ENCODE data around the gene GMCL2. TPM values are rescaled to one million over a fixed set of nuclear protein-coding genes. Genes with fewer than 3 reads are reported as not detected.
A peak's percentile ranks its signal among the peaks of the same experiment; 100 is the strongest.

GMCL2 gene
- total RNA-seq, 1 experiment from 2014 or later = not detected

DNA sequence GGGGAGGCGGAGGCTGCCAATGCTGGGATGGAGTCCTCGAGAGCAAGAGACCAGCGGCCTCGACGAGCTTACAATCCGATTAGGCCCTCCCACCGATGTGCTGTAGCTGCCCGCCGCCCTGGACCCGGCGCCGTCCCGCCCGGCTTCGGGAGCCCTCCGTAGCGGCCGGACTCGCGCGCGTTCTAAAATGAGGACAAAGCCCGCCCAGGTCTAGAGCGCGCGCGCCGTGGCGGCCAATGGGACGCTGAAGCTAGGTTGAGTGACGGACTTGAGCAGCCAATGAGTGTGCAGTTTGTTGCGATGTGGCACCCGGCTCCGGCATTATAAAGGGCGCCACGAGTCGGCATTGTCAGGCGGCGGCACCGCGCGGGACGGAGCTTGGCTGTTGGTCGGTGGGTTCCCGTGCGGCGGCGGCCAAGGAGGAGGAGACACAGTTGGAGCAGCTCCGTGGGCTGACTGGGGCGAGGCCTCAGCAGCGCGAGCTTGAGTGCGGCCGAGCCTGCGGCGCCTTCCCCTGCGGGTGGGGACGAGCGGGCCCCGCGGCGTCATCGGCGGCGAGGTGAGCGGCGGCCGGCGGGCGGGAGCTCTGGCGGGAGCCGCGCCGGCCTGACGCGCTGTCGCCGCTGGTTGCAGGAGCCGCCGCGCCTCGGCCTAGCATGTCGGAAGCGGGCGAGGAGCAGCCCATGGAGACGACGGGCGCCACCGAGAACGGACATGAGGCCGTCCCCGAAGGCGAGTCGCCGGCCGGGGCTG lies 17.2 kb upstream of the GMCL2 start, which contains the start of gene HNRNPAB (continued):
- TF ChIP-seq, protein P1, sequence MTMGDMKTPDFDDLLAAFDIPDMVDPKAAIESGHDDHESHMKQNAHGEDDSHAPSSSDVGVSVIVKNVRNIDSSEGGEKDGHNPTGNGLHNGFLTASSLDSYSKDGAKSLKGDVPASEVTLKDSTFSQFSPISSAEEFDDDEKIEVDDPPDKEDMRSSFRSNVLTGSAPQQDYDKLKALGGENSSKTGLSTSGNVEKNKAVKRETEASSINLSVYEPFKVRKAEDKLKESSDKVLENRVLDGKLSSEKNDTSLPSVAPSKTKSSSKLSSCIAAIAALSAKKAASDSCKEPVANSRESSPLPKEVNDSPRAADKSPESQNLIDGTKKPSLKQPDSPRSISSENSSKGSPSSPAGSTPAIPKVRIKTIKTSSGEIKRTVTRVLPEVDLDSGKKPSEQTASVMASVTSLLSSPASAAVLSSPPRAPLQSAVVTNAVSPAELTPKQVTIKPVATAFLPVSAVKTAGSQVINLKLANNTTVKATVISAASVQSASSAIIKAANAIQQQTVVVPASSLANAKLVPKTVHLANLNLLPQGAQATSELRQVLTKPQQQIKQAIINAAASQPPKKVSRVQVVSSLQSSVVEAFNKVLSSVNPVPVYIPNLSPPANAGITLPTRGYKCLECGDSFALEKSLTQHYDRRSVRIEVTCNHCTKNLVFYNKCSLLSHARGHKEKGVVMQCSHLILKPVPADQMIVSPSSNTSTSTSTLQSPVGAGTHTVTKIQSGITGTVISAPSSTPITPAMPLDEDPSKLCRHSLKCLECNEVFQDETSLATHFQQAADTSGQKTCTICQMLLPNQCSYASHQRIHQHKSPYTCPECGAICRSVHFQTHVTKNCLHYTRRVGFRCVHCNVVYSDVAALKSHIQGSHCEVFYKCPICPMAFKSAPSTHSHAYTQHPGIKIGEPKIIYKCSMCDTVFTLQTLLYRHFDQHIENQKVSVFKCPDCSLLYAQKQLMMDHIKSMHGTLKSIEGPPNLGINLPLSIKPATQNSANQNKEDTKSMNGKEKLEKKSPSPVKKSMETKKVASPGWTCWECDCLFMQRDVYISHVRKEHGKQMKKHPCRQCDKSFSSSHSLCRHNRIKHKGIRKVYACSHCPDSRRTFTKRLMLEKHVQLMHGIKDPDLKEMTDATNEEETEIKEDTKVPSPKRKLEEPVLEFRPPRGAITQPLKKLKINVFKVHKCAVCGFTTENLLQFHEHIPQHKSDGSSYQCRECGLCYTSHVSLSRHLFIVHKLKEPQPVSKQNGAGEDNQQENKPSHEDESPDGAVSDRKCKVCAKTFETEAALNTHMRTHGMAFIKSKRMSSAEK (CRISPR knock-in tag; IDR thresholded peaks at IDR 0.05; ENCODE audit: borderline replicate concordance) = peak; percentile 81; the same call in 1 of the 2 replicates
- TF ChIP-seq, protein P2, sequence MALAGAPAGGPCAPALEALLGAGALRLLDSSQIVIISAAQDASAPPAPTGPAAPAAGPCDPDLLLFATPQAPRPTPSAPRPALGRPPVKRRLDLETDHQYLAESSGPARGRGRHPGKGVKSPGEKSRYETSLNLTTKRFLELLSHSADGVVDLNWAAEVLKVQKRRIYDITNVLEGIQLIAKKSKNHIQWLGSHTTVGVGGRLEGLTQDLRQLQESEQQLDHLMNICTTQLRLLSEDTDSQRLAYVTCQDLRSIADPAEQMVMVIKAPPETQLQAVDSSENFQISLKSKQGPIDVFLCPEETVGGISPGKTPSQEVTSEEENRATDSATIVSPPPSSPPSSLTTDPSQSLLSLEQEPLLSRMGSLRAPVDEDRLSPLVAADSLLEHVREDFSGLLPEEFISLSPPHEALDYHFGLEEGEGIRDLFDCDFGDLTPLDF (CRISPR knock-in tag; IDR thresholded peaks at IDR 0.05) = no peak; the same call in 1 of the 2 replicates
- TF ChIP-seq ZNF396 (CRISPR knock-in tag; IDR thresholded peaks at IDR 0.05; ENCODE audit: borderline replicate concordance) (no peak), GRHL2 (CRISPR knock-in tag; IDR thresholded peaks at IDR 0.05; ENCODE audit: insufficient replicate concordance, severe bottlenecking) (no peak), CDX4 (CRISPR knock-in tag; IDR thresholded peaks at IDR 0.05; ENCODE audit: borderline replicate concordance) (no peak; the same call in 1 of the 2 replicates), ZBTB21 (CRISPR knock-in tag; IDR thresholded peaks at IDR 0.05; ENCODE audit: borderline replicate concordance) (0 out of 2 replicates have a peak, but pooled peaks have one; percentile 7), ZNF416 (CRISPR knock-in tag; IDR thresholded peaks at IDR 0.05) (peak; percentile 92), ZSCAN18 (CRISPR knock-in tag; IDR thresholded peaks at IDR 0.05) (no peak), E2F4 (CRISPR knock-in tag; IDR thresholded peaks at IDR 0.05; ENCODE audit: borderline replicate concordance, low read depth) (peak; percentile 89; the same call in 1 of the 2 replicates), KAT7 (CRISPR knock-in tag; IDR thresholded peaks at IDR 0.05; ENCODE audit: borderline replicate concordance) (peak; percentile 96)
- TF ChIP-seq, protein P3, sequence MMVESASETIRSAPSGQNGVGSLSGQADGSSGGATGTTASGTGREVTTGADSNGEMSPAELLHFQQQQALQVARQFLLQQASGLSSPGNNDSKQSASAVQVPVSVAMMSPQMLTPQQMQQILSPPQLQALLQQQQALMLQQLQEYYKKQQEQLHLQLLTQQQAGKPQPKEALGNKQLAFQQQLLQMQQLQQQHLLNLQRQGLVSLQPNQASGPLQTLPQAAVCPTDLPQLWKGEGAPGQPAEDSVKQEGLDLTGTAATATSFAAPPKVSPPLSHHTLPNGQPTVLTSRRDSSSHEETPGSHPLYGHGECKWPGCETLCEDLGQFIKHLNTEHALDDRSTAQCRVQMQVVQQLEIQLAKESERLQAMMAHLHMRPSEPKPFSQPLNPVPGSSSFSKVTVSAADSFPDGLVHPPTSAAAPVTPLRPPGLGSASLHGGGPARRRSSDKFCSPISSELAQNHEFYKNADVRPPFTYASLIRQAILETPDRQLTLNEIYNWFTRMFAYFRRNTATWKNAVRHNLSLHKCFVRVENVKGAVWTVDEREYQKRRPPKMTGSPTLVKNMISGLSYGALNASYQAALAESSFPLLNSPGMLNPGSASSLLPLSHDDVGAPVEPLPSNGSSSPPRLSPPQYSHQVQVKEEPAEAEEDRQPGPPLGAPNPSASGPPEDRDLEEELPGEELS (CRISPR knock-in tag; IDR thresholded peaks at IDR 0.05) = 0 out of 2 replicates have a peak, but pooled peaks have one; percentile 81

DNA sequence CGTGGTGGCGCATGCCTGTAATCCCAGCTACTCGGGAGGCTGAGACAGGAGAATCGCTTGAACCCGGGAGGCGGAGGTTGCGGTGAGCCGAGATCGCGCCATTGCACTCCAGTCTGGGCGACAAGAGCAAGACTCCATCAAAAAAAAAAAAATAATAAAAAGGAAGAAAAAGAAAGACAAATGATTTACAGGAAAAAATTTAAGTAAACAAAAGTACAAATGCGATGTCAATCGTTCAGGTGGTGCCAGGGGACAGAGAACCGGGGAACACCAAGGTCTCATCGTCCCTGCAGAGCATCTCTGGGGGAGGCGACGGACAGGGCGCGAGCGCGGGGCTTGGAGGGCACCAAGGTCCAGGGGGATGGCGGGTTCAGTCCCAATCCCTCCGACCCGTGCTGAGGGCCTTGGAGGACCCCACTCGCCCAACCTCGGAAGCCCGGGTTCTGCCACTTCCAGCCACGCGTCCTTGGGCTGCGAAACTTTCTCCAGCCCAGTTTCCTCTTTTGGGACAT lies 16.6 kb upstream of the GMCL2 start:
- POLR2A ChIA-PET = interaction anchor here (0.7 to 1.5 kb wide), 20 partner anchors 10 to 239 kb away, joined by 3 to 67 read pairs (median 4); partner anchors contain the start of gene NHP2
- H3K4me1 Mint-ChIP-seq = peaks cover 28% of the 10 kb centered on the region
- TF ChIP-seq SMAD4 (CRISPR knock-in tag; IDR thresholded peaks at IDR 0.05) (no peak), AR (CRISPR knock-in tag; IDR thresholded peaks at IDR 0.05) (no peak)
- H3K36me3 Mint-ChIP-seq = peaks cover 37% of the 10 kb centered on the region
- H3K4me3 Mint-ChIP-seq = peak overlapping the region; percentile 96
- CTCF ChIA-PET = interaction anchor here (0.8 to 1.5 kb wide), 6 partner anchors 21 to 128 kb away, joined by 3 to 13 read pairs (median 7); partner anchors contain the start of genes NHP2 and PHYKPL
- ATAC-seq = peak; percentile 18
- DNase-seq (ENCODE audit: low spot score) = no peak
- no peaks in the 10 kb centered on the region for H3K9me3 Mint-ChIP-seq
- H3K27ac Mint-ChIP-seq = no peak overlapping the region
- peaks cover 17% of the 10 kb centered on the region for H3K27me3 Mint-ChIP-seq (ENCODE audit: low read depth)

Data from WTC11 (cell line).